Transverse colon (tissue), 4 donors: ENCODE measurements around the gene ZDHHC14. TPM values are rescaled to one million over a fixed set of nuclear protein-coding genes. Genes with fewer than 3 reads are reported as not detected.

Experiments used
- DNase-seq: peaks from one replicate; pipeline ENCODE4 v3.0.0-alpha.2; 2019
- H3K27ac ChIP-seq, 4 donors: fragments of 200-600 bp; sonication (generic); 2 replicates each; pipeline ENCODE4 v1.5.1; 2016 to 2018; ENCODE audit warnings: inconsistent platforms in 4 of 4
- H3K27me3 ChIP-seq: fragments of 200-600 bp; sonication (generic); 2 replicates; pipeline ENCODE4 v1.5.1; 2017; ENCODE audit warnings: inconsistent platforms
- H3K36me3 ChIP-seq, 4 donors: fragments of 200-600 bp; sonication (generic); 2 replicates each; pipeline ENCODE4 v1.5.1; 2017 to 2019; ENCODE audit warnings: inconsistent platforms in 4 of 4
- H3K4me1 ChIP-seq, 4 donors: fragments of 200-600 bp; sonication (generic); 2 replicates each; pipeline ENCODE4 v1.5.1; 2017 to 2020; ENCODE audit warnings: inconsistent platforms in 4 of 4
- H3K4me3 ChIP-seq, 4 donors: fragments of 200-600 bp; sonication (generic); 1 replicate in 1 of 4; 2 replicates in 3 of 4; pipeline versions ENCODE4 v1.5.1 to v1.6.1; 2017 to 2019; ENCODE audit warnings: inconsistent platforms in 4 of 4
- H3K9me3 ChIP-seq, 2 donors: fragments of 200-600 bp; sonication (generic); 2 replicates each; pipeline ENCODE4 v1.5.1; 2017 to 2019; ENCODE audit warnings: inconsistent platforms in 2 of 2
- EP300 ChIP-seq: sonication (generic); formaldehyde crosslinking; IDR thresholded peaks from one replicate; pipeline ENCODE4 v1.6.1; 2017; ENCODE audit warnings: antibody characterized with exemption, low read depth
- POLR2A ChIP-seq: fragments of 450-650 bp; IDR thresholded peaks from one replicate; pipeline ENCODE4 v1.6.1; 2016; ENCODE audit warnings: antibody characterized with exemption, mild to moderate bottlenecking, moderate library complexity
- POLR2AphosphoS5 ChIP-seq, 3 donors: sonication (generic); formaldehyde crosslinking; IDR thresholded peaks; one replicate each; pipeline ENCODE4 v1.6.1; 2016; ENCODE audit warnings: antibody characterized with exemption in 3 of 3
- WGBS, 2 donors: methylation state at CpG; one replicate each; pipeline ENCODE4 v1.1.5; 2018; ENCODE audit warnings: low coverage in 1 of 2; 5-methylcytosine and 5-hydroxymethylcytosine counted together
- in situ Hi-C, 4 donors: fragments of 200-750 bp; cut with MboI; loops; one replicate each; pipeline versions ENCODE4 v1.15.0 to v1.15.1; 2017; ENCODE audit warnings: low sequenced_read_pairs in 3 of 4, low pct_ligation_motif_present in 1 of 4, low pct_unique_long_range_greater_than_20kb in 1 of 4
- intact Hi-C: fragments of 100-400 bp; cut with DNase I; formaldehyde crosslinking; loops from one replicate; pipeline ENCODE4 v1.15.1; 2023; ENCODE audit warnings: low total_unique reads
- total RNA-seq, 4 donors: library from RNA; depleted of rRNA; stranded (reverse); fragments of >200 nt; gene quantifications; one replicate each; pipeline ENCODE4 v1.1.0, GENCODE V29; 2016
- TF ChIP-seq, protein P1 (sequence below), 5 experiments: fragments of 200-600 bp in 3 of 5; fragments of 450-650 bp in 2 of 5; sonication (generic) in 3 of 5; IDR thresholded peaks; 1 replicate in 2 of 5; 2 replicates in 3 of 5; pipeline ENCODE4 v1.5.1; 2016 to 2017; ENCODE audit warnings: antibody characterized with exemption in 5 of 5, inconsistent platforms in 3 of 5, mild to moderate bottlenecking in 2 of 5, moderate library complexity in 1 of 5

Gene ZDHHC14
- total RNA-seq, 4 donors from 2014 or later: 10.2 to 16.5 (median 12.5) TPM

DNA sequence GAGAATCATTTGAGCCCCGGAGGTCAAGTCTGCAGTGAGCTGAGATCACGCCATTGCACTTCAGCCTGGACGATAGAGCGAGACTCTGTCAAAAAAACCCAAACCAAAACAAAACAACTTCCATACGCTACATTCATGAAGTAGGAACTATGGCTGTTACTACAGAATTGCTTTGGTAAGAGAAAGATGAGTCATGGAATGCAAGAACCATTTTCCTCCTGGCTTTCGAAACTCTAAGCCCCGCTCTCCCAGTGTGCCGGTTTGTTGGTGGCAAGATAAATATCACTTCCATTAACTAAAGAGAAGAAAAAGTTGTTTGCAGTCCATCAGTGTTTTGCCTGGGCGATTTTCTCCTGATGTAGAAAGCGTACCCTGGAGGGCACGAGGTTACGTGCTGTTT is 61.3 kb downstream of the ZDHHC14 start:
- WGBS, 2 donors: 85 to 90% methylated on average over 2 to 12 of the region's 12 CpGs
- in situ Hi-C loops (no loop called here), intact Hi-C loops (no loop called here)
- no peak for DNase-seq
- Histone ChIP-seq H3K9me3 (no peaks in the 10 kb centered on the region), H3K36me3 (no peaks in the 10 kb centered on the region), H3K27ac (no peak overlapping the region), H3K27me3 (no peaks in the 10 kb centered on the region), H3K4me3 (no peak overlapping the region), H3K4me1 (peaks cover 0 to 10% (median 0%) of the 10 kb centered on the region in 4 donors)
- no peak for TF ChIP-seq POLR2AphosphoS5 (IDR thresholded peaks at IDR 0.05)
- TF ChIP-seq, protein P1, sequence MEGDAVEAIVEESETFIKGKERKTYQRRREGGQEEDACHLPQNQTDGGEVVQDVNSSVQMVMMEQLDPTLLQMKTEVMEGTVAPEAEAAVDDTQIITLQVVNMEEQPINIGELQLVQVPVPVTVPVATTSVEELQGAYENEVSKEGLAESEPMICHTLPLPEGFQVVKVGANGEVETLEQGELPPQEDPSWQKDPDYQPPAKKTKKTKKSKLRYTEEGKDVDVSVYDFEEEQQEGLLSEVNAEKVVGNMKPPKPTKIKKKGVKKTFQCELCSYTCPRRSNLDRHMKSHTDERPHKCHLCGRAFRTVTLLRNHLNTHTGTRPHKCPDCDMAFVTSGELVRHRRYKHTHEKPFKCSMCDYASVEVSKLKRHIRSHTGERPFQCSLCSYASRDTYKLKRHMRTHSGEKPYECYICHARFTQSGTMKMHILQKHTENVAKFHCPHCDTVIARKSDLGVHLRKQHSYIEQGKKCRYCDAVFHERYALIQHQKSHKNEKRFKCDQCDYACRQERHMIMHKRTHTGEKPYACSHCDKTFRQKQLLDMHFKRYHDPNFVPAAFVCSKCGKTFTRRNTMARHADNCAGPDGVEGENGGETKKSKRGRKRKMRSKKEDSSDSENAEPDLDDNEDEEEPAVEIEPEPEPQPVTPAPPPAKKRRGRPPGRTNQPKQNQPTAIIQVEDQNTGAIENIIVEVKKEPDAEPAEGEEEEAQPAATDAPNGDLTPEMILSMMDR (IDR thresholded peaks at IDR 0.05): no peak
- no peak for TF ChIP-seq EP300
- TF ChIP-seq POLR2A: no peak

DNA sequence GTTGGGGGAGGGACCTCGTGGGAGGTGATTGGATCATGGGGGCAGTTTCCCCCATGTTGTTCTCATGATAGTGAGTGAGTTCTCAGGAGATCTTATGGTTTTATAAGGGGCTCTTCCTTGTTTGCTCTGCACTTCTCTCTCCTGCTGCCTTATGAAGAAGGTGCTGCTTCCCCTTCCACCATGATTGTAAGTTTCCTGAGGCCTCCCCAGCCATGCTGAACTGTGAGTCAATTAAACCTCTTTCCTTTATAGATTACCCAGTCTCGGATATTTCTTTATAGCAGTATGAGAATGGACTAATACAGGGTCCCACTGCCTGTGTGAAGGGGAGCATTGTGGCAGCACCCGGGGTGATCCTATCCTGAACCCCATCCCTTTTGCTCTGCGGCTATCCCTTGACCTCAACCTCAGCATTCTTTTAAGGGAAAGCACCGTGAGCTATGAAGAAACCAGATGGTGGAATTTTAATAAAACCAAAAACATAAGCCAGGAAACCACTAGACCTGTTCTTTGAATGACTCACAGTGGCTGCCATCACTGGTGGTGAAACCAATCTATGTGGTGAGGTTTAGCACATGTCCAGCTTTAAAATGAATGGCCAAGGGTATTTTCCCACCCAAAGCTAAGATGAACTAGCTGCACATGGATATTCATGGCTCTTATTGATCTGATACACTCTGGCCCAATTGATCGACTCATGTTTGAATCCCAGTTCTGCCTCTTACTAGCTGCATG is 62.2 kb downstream of the ZDHHC14 start:
- intact Hi-C loops: no loop called here
- in situ Hi-C loops: no loop called here
- no peak for DNase-seq
- TF ChIP-seq POLR2AphosphoS5 (IDR thresholded peaks at IDR 0.05) (no peak), POLR2A (no peak), EP300 (no peak)
- TF ChIP-seq, protein P1 (IDR thresholded peaks at IDR 0.05): no peak
- H3K36me3 ChIP-seq: no peaks in the 10 kb centered on the region
- no peak overlapping the region for H3K27ac ChIP-seq
- no peaks in the 10 kb centered on the region for H3K9me3 ChIP-seq
- 78 to 87% methylated on average over 3 to 6 of the region's 6 CpGs for WGBS, 2 donors
- no peaks in the 10 kb centered on the region for H3K27me3 ChIP-seq
- H3K4me1 ChIP-seq: peaks cover 0 to 6% (median 0%) of the 10 kb centered on the region in 4 donors
- H3K4me3 ChIP-seq: no peak overlapping the region

DNA sequence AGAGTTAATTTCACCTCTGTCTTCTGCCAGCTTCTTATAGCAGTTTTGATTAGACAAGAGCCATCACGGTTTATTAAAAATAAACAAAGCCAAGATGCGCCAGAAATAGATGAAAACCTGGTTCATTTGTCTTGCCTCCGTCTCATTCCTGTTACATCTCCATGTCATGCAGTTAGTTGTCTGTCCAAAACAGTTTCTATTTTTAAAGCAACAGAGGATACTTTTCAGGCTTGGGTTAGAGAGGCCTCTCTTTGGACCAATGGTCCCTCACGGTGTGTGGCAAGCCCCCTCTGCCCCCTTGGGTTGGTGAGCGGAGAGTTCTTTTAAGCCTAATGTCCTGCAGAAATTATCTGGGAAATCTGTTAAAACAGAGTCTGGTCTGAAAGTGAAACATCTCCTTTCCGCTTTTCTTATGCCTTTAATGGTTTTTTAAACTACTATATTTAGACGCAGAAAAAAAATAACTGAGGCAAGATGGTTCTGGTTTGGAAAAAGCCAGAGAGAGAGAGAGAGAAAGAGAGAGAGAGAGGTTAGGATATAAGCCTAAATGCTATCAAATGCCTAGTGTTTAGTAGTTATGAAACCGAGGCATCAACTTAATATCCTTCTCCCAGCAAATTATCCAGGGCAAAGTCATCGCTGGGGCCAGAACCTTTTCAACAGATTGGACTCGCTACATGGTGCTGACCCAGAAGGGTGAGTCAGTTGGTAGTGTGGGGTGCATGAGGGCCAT is 64.5 kb downstream of the ZDHHC14 start:
- WGBS, 2 donors: 69 to 72% methylated on average over 9 to 10 of the region's 10 CpGs
- intact Hi-C loops: no loop called here
- no peak for DNase-seq
- in situ Hi-C loops: no loop called here
- Histone ChIP-seq H3K4me3 (no peak overlapping the region), H3K36me3 (no peaks in the 10 kb centered on the region), H3K4me1 (peaks cover 0 to 6% (median 3%) of the 10 kb centered on the region in 4 donors), H3K27me3 (no peaks in the 10 kb centered on the region), H3K27ac (no peak overlapping the region), H3K9me3 (no peaks in the 10 kb centered on the region)
- TF ChIP-seq POLR2AphosphoS5 (IDR thresholded peaks at IDR 0.05) (no peak), EP300 (no peak), POLR2A (no peak)
- TF ChIP-seq, protein P1 (IDR thresholded peaks at IDR 0.05): no peak

DNA sequence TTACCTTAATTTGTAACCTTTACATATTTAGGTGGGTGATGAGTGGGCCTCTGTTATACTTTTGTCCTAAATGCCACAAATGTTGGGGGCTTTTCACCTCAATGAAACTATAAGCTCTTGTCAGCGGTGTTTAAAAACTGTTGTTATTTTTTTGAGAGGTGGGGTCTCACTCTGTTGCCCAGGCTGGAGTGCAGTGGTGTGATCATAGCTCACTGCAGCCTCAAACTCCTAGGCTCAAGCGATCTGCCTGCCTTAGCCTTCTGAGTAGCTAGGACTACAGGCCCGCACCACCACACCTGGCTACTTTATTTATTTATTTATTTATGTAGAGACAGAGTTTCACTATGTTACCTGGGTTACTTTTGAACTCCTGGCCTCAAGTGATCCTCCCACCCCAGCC is 66.7 kb downstream of the ZDHHC14 start:
- Histone ChIP-seq H3K27ac (no peak overlapping the region), H3K9me3 (no peaks in the 10 kb centered on the region), H3K4me1 (peaks cover 0 to 12% (median 5%) of the 10 kb centered on the region in 4 donors), H3K36me3 (no peaks in the 10 kb centered on the region), H3K4me3 (no peak overlapping the region), H3K27me3 (no peaks in the 10 kb centered on the region)
- intact Hi-C loops: no loop called here
- in situ Hi-C loops: no loop called here
- TF ChIP-seq POLR2AphosphoS5 (IDR thresholded peaks at IDR 0.05) (no peak), POLR2A (no peak), EP300 (no peak)
- TF ChIP-seq, protein P1 (IDR thresholded peaks at IDR 0.05): no peak
- no peak for DNase-seq
- 83 to 92% methylated on average over 3 of the region's 3 CpGs for WGBS, 2 donors
